Measurements from ENCODE around the gene NAGA.
A peak's percentile ranks its signal among the peaks of the same experiment; 100 is the strongest.

The NAGA gene

DNA sequence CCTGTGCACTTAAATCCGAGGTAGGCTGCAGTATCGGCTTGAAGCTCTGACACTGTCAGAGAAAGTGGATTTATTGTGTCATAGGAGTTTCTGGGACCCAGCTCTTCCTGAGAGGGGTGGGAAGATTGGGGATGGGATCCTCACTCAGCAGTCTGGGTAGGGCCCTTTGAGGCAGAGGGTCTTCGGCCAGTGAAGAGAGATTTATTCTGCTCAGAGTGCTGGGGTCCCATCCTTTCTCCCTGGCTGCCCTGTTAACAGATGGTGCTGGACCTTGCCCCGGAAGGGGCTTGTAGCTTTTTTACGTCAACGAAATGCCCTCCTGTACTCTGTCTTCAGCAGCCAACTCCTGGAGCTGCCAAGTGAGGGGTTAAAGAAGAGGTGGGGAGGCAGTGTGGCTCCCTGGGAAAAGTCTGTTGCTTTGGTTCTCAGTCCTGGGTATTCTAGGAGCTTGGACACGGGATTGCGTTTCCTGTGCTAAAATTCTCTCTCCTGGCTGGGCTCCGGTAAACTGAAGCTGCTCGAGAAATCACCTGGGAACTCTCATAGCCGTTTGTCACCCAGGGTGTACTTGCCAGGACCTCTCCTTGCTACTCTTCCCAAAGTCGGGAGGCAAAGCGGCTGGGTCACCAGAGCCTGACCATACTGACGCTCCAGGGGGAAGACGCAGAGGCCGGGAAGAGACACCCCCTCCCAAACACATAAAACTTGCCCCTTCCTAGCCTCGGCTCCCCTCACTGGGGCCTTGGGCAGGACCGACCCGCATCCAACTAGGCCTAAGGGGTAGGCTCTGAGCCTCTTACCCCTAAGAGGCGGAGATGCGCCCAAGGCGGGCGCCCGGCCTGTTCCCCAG, 8.1 kb upstream of the NAGA start:
- no peak for TF ChIP-seq Cebpa-rat (IDR thresholded peaks at IDR 0.05)
- peaks cover 0 to 6% (median 0%) of the 10 kb centered on the region in 11 experiments; a peak in 2 of 22 replicates for H4K20me1 ChIP-seq
- H3K9ac ChIP-seq = peak overlapping the region; percentile 85 to 94 (median 92)

DNA sequence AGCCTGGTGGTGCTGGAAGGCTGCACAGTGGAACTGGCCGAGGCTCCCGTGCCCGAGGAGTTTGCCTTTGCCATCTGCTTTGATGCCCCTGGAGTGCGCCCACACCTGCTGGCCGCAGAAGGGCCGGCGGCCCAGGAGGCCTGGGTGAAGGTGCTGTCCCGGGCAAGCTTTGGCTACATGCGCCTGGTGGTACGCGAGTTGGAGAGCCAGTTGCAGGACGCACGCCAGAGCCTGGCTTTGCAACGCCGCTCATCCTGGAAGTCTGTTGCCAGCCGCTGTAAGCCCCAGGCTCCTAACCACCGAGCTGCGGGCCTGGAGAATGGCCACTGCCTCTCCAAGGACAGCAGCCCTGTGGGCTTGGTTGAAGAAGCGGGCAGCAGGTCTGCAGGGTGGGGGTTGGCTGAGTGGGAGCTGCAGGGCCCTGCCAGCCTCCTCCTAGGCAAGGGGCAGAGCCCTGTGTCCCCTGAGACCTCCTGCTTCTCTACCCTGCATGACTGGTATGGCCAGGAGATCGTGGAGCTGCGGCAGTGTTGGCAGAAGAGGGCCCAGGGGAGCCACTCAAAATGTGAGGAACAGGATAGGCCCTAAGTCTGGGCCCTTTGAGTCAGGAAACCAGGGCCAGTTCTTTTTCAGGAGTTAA, 7.0 kb upstream of the NAGA start:
- Histone ChIP-seq H3K27ac (peak overlapping the region; percentile 25 to 97 (median 92); a peak in 18 of 22 replicates), H3K36me3 (peaks cover 8 to 21% (median 13%) of the 10 kb centered on the region in 11 experiments), H3K4me2 (peak overlapping the region; percentile 79 to 98 (median 94)), H3K9me3 (replicated peaks in 1 of 11) (peaks cover 0 to 11% (median 0%) of the 10 kb centered on the region in 11 experiments; a peak in 6 of 22 replicates), H4K20me1 (no peaks in the 10 kb centered on the region; a peak in 1 of 22 replicates), H3K9ac (peak overlapping the region in 10 of 11 experiments; percentile 9 to 94 (median 92); a peak in 15 of 22 replicates), H3K4me1 (peaks cover 66 to 85% (median 74%) of the 10 kb centered on the region in 10 experiments), H3K4me3 (peak overlapping the region in 2 of 10 experiments; percentile 14 to 28; a peak in 2 of 20 replicates), H3K27me3 (peaks cover 0 to 20% (median 11%) of the 10 kb centered on the region in 11 experiments; a peak in 10 of 22 replicates)
- no peak for TF ChIP-seq Cebpa-rat (IDR thresholded peaks at IDR 0.05)

More for the DNA sequence above, 8.1 kb upstream of the NAGA start:
- Histone ChIP-seq H3K4me3 (peak overlapping the region; percentile 42 to 77 (median 70)), H3K4me1 (peaks cover 58 to 77% (median 67%) of the 10 kb centered on the region in 10 experiments), H3K27ac (peak overlapping the region; percentile 87 to 97 (median 93)), H3K9me3 (replicated peaks in 1 of 11) (peaks cover 0 to 11% (median 0%) of the 10 kb centered on the region in 11 experiments; a peak in 6 of 22 replicates), H3K36me3 (peaks cover 19 to 32% (median 24%) of the 10 kb centered on the region in 11 experiments), H3K4me2 (peak overlapping the region; percentile 79 to 98 (median 94)), H3K27me3 (peaks cover 0 to 14% (median 6%) of the 10 kb centered on the region in 11 experiments; a peak in 10 of 22 replicates)

DNA sequence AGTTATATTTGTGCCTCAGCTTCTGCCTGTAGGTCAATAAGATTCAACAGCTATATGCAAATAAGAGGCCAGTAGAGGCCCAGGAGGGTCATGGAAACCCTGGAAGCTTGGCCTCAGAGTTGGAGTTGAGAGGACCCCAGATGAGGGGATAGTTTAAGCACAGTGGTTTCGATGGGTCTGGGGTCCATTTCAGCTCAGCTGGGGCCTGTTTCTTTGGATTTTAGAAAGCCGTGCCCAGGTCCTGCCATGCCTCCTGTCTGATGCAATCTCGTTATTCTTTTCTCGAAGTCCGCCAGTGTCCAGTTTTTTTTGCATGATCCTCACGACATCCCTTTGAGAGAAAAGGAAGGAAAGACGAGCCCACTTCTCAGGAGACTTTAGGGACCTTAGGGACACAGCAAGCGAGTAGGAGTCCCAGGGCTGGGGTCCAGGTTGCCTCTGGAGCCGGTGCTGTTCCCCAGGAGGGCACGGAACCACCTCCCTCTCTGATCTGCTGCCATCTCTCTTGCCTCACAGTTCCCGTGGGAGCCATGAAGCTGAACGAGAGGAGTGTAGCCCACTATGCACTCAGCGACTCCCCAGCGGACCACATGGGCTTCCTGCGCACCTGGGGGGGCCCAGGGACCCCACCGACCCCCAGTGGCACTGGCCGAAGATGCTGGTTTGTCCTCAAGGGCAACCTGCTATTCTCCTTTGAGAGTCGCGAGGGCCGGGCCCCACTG, 6.3 kb upstream of the NAGA start:
- Histone ChIP-seq H3K4me2 (peak overlapping the region; percentile 79 to 98 (median 94)), H3K27ac (peak overlapping the region in 8 of 11 experiments; percentile 44 to 97 (median 92); a peak in 16 of 22 replicates), H3K9ac (peak overlapping the region in 10 of 11 experiments; percentile 9 to 94 (median 90); a peak in 15 of 22 replicates), H3K36me3 (peaks cover under 1 to 15% (median 6%) of the 10 kb centered on the region in 11 experiments; a peak in 15 of 22 replicates), H3K9me3 (replicated peaks in 1 of 11) (peaks cover 0 to 11% (median 0%) of the 10 kb centered on the region in 11 experiments; a peak in 6 of 22 replicates), H4K20me1 (no peaks in the 10 kb centered on the region), H3K4me3 (peak overlapping the region in 1 of 10 experiments; percentile 28; a peak in 2 of 20 replicates), H3K4me1 (peaks cover 66 to 82% (median 76%) of the 10 kb centered on the region in 10 experiments), H3K27me3 (peaks cover 0 to 20% (median 11%) of the 10 kb centered on the region in 11 experiments; a peak in 10 of 22 replicates)
- TF ChIP-seq Cebpa-rat (IDR thresholded peaks at IDR 0.05) = 0 out of 22 replicates have a peak, but pooled peaks of 1 of the 11 experiments have one; percentile 14

DNA sequence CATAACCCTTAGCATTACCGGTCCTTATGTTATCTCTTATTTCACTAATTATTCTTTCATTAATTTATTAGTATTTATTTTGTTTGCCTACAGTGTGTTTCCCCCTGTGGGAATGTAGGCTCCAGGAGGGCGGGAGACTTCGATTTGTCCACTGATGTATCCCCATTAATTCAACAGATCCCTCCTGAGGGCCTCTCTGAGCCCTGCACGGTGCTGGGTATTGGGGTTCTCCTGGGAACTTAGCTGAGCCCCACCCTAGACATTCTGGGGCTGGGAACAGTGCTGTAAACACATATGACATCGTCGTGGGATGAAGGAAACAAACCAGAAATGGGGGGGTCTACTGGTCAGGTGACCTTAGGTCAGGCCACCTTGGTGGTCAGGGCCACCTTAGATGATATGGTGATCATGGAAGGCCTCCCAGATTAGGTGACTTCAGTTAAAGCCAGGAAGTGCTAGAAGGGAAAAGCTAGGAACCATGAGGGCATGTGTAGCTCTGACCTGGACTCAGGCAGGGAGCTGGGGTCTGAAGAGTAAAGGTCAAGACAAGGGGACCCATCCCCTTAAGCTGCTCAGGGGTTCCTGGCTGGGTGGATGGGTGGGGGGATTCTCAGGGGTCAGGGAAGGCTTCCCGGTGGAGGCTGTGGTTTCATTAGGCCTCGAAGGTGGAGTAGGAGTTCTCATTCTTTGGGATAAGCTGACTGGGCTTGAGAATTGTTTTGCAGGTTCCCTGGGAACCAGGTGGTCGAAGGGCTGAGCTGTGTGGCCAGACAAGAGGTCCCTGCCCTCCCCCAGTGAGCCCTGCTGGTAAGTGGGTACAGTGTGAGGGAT, 4.4 kb upstream of the NAGA start:
- Histone ChIP-seq H3K9ac (peak overlapping the region; percentile 82 to 94 (median 90)), H3K27ac (peak overlapping the region; percentile 86 to 95 (median 88)), H3K9me3 (replicated peaks in 1 of 11) (peaks cover 0 to 11% (median 0%) of the 10 kb centered on the region in 11 experiments; a peak in 6 of 22 replicates), H3K4me3 (peak overlapping the region; percentile 56 to 75 (median 64)), H3K4me2 (peak overlapping the region; percentile 75 to 93 (median 86)), H3K36me3 (peaks cover 0 to 8% (median 0%) of the 10 kb centered on the region in 11 experiments; a peak in 2 of 22 replicates), H4K20me1 (no peaks in the 10 kb centered on the region), H3K27me3 (peaks cover 0 to 20% (median 11%) of the 10 kb centered on the region in 11 experiments; a peak in 10 of 22 replicates), H3K4me1 (peaks cover 67 to 80% (median 73%) of the 10 kb centered on the region in 10 experiments)
- no peak for TF ChIP-seq Cebpa-rat (IDR thresholded peaks at IDR 0.05)

DNA sequence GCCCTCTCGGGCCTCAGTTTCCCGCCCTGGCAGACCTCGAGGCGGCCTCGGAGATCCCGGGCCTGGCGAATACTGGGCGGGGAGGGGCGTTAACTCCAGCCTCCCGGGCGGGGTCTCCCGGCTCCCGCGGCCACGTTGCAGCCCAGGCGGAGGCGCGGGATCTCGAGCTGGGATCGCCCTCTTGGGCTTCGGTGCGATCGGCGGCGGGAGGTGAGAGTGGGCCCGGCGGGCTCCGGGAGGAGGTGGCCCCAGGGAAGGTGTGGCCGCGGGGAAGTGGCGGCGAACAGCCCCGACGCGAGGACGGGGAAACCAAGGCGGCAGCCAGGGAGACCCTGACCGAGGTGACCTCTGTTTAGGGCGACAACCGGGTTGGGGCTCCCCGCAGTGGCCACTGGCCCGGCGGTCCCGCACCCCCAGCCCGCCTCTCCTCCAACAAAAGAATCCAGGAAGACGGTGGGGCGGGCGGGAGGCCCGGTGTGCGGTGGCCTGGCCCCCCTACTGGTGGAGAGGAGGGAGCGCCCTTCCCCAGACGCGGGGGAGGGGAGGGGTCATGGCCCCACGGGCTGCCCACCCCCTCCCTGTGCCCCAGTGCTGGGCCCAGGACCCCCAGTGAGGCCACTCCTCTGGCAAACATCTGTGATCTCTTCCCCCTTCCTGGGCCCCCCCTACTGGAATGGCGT, 3.7 kb upstream of the NAGA start, which contains the start of gene PHETA2:
PHETA2 (plus strand) TSS at position 117 of the 680 bp plus-strand sequence. CDS start 3,046 bp downstream, outside the sequence.
- H3K36me3 ChIP-seq = peaks cover 0 to 8% (median 0%) of the 10 kb centered on the region in 11 experiments; a peak in 2 of 22 replicates
- no peaks in the 10 kb centered on the region for H4K20me1 ChIP-seq
- H3K4me2 ChIP-seq = peak within 1 kb of the TSS; percentile 75 to 93 (median 86)
- no peak for TF ChIP-seq Cebpa-rat (IDR thresholded peaks at IDR 0.05)
- H3K4me3 ChIP-seq = peak within 1 kb of the TSS; percentile 56 to 75 (median 64)
- H3K27me3 ChIP-seq = peaks cover 0 to 20% (median 11%) of the 10 kb centered on the region in 11 experiments; a peak in 10 of 22 replicates
- H3K9me3 ChIP-seq (replicated peaks in 1 of 11) = peaks cover 0 to 11% (median 0%) of the 10 kb centered on the region in 11 experiments; a peak in 6 of 22 replicates
- peak within 1 kb of the TSS; percentile 86 to 95 (median 88) for H3K27ac ChIP-seq
- H3K4me1 ChIP-seq = peaks cover 74 to 86% (median 80%) of the 10 kb centered on the region in 10 experiments
- H3K9ac ChIP-seq = peak within 1 kb of the TSS; percentile 82 to 94 (median 90)

DNA sequence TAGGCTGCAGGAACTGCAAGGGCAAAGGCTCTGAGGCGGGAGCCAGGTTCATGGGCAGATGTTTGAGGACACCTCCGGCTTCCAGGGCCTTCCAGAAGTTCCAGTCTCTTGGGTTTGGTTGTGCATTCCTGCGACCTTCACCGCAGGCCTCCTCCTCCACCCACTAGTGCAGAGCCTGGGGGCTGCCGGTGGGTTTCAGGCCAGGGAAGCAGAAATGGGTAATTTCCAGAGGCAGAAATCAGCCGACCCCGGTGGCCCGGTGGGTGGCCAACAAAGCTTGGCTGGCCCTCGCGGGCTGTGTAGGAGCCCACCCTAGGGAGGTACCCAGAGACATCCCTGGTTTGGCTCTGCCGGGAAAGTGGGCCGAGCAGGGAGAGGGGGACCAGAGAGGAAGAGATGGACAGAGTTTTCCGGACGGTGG, 3.0 kb upstream of the NAGA start:
- H3K4me1 ChIP-seq = peaks cover 73 to 85% (median 78%) of the 10 kb centered on the region in 10 experiments
- peaks cover 0 to 2% (median 0%) of the 10 kb centered on the region in 11 experiments; a peak in 1 of 22 replicates for H4K20me1 ChIP-seq
- H3K4me2 ChIP-seq = peak overlapping the region; percentile 75 to 93 (median 86)
- H3K9me3 ChIP-seq (replicated peaks in 1 of 11) = peaks cover 0 to 11% (median 0%) of the 10 kb centered on the region in 11 experiments; a peak in 6 of 22 replicates
- peak overlapping the region; percentile 56 to 75 (median 64); a peak in 19 of 20 replicates for H3K4me3 ChIP-seq
- H3K36me3 ChIP-seq = peaks cover 0 to 13% (median 3%) of the 10 kb centered on the region in 11 experiments; a peak in 9 of 22 replicates
- TF ChIP-seq Cebpa-rat (IDR thresholded peaks at IDR 0.05) = no peak
- peak overlapping the region; percentile 82 to 94 (median 90) for H3K9ac ChIP-seq
- H3K27ac ChIP-seq = peak overlapping the region; percentile 86 to 95 (median 88)
- H3K27me3 ChIP-seq = peaks cover 0 to 20% (median 11%) of the 10 kb centered on the region in 11 experiments; a peak in 10 of 22 replicates

Measured in BLaER1 treated with 17β-estradiol and CSF1 and Interleukin-3, amounts not matched to agents 10 nM and 100 nM (cell line).